GM13977 (cell line): Measurements from ENCODE around the gene RRAGD.

Experiments
- DNase-seq: peaks from one replicate; pipeline ENCODE4 v3.0.0; 2012; ENCODE audit warnings: low spot score
- in situ Hi-C: fragments of 300-500 bp; cut with MboI; formaldehyde crosslinking; loops from one replicate; pipeline ENCODE4 v1.12.0; 2022; ENCODE audit warnings: low sequenced_read_pairs, low pct_unique_long_range_greater_than_20kb, mixed read lengths, inconsistent platforms; ENCODE audit not compliant: unreplicated experiment
- TF ChIP-seq, protein P1 (sequence below): IDR thresholded peaks from 2 replicates; pipeline ENCODE4 v1.5.1; 2012; ENCODE audit warnings: mild to moderate bottlenecking, control low read depth; ENCODE audit not compliant: insufficient read depth; ENCODE audit errors: extremely low read depth, missing control alignments

The RRAGD gene

DNA sequence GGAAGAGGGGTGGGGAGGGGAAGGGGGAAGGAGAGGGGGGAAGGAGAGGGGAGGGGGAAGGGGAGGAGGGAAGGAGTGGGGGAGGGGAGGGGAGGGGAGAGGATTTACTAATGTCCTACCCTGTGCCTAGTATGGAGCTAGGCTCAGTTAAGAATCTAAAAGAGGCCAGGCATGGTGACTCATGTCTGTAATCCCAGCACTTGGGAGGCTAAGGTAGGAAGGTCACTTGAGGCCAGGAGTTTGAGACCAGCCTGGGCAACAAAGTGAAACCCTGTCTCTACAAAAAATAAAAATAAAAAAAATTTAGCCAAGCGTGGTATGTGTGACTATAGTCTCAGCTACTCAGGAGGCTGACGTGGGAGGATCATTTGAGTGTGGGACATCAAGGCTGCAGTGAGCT, 72.5 kb downstream of the RRAGD start:
- in situ Hi-C loops, result no loop called here
- DNase-seq, result no peak
- TF ChIP-seq, protein P1, sequence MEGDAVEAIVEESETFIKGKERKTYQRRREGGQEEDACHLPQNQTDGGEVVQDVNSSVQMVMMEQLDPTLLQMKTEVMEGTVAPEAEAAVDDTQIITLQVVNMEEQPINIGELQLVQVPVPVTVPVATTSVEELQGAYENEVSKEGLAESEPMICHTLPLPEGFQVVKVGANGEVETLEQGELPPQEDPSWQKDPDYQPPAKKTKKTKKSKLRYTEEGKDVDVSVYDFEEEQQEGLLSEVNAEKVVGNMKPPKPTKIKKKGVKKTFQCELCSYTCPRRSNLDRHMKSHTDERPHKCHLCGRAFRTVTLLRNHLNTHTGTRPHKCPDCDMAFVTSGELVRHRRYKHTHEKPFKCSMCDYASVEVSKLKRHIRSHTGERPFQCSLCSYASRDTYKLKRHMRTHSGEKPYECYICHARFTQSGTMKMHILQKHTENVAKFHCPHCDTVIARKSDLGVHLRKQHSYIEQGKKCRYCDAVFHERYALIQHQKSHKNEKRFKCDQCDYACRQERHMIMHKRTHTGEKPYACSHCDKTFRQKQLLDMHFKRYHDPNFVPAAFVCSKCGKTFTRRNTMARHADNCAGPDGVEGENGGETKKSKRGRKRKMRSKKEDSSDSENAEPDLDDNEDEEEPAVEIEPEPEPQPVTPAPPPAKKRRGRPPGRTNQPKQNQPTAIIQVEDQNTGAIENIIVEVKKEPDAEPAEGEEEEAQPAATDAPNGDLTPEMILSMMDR, result no peak

DNA sequence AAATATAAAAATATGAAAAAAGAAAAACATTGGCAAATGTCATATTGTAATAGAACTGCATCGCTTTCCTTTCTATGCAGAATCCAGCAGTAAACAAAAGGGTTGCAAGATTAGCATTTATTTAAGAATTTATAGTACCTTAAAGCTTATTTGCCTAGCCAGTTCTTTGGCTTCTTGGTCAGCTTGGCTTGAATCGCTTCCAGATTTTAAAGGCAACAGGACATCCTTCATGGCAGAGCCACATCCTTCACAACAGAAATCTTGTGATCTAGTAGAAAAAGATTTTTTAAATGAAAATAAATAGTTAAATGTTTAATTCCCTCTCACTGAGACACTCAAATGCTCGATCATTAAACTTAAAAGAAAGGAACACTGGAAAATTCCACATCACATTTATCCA, 76.9 kb downstream of the RRAGD start:
- DNase-seq, result no peak
- TF ChIP-seq, protein P1, result no peak
- in situ Hi-C loops, result no loop called here

DNA sequence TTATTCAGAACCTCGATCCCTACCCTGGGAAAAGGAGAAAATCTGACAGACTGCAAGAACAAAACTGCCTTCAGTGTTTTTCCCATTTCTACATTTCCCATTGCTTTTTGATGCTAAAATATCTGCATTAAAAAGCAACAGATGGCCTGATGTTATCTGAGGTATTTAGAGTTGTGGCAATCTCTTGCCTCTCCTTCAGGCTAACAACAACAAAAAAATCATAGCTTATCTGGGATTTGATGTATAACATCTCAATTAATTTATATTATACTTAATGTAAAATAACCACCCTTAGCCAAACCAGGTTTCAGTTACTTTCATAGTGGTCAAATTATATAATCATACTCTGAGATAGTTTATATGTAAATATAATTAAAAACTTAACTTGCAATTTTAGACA, 81.2 kb downstream of the RRAGD start:
- no peak for DNase-seq
- in situ Hi-C loops, result no loop called here
- TF ChIP-seq, protein P1, result no peak

DNA sequence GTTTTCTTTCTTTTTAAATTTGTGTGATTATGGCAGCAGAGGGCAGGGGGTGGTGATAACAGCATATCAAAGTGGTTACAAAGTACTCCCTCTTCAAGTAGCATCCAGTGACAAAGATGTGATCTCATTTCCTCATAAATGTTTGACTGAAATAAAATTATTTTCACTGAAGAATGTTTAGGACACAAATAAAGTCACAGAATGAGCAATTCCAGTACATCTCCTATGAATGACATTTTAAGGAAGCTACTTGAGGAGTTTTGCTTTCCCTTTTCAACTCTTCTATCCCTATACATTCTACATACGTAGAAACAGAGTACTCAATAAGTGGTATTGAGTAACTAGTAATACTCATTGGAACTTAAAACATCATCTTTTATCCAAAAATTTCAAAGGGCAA, 83.1 kb downstream of the RRAGD start:
- TF ChIP-seq, protein P1, result no peak
- DNase-seq, result no peak
- in situ Hi-C loops, result no loop called here

DNA sequence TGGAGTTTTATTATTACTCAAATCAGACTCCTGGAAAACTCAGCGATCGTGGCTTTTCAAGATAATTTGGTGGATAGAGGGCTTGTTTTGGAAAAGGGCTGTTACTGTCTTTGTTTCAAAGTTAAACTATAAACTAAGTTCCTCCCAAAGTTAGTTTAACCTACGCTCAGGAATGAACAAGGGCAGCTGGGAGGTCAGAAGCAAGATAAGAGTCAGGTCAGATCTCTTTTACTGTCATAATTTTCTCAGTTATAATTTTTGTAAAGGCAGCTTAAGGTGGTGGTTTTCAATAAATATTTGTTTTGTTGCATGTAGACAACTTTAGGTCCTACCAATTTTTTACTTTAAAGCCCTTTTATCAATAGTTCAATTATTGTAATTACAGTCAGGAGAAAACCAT, 87.8 kb downstream of the RRAGD start:
- TF ChIP-seq, protein P1, result no peak
- DNase-seq, result no peak
- in situ Hi-C loops, result no loop called here

DNA sequence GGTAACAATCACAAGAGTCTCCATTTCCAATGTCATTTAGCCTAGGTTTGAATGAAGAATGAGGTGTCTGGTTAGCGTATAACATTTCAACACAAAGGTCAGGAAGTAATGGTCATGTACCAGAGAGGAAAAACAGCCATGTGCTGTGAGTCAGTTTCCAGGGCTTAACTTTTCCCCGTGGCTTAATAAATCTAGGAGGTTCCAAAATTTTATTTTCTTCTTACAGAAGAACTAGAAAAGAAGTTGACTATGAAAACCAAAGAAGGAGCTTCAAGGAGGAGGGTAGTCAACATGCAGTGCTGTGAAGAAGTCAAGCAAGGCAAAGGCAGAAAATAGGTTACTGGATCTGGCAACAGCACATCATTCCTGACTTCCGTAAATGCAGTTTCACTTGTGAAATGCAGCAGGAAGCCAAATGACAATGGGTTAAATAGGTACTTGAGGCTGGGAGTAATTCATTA, 88.5 kb downstream of the RRAGD start:
- no peak for DNase-seq
- in situ Hi-C loops, result no loop called here
- TF ChIP-seq, protein P1, result no peak
